HG03139 (cell line): Measurements from ENCODE around the gene RPS29.

Experiments used
- ATAC-seq: cut with Tn5 transposase; IDR thresholded peaks from one replicate; pipeline ENCODE4 v1.9.1; 2021; ENCODE audit not compliant: unreplicated experiment

RPS29 gene

DNA sequence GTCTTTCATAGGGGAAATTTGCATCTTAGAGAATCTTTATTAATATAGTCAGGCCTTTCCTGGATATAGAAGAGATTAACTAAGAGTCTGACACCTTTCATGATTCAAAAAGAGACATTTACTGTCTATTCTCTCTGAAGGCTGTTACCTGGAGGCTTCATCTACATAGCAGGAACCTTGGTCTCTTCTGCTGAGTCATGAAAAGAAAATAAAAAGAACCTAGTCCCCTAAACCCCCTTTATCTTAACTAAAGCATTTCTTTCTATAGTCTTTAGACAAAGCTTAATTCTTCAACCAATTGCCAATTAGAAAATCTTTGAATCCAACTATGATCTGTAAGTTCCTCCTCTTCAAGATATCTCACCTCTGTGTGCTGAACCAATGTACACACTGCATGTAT, 33.1 kb downstream of the RPS29 start:
- no peak for ATAC-seq

- no peak for ATAC-seq
These were observed 34.6 kb downstream of the RPS29 start for GRCh38 chr14:49551569-49551968.

DNA sequence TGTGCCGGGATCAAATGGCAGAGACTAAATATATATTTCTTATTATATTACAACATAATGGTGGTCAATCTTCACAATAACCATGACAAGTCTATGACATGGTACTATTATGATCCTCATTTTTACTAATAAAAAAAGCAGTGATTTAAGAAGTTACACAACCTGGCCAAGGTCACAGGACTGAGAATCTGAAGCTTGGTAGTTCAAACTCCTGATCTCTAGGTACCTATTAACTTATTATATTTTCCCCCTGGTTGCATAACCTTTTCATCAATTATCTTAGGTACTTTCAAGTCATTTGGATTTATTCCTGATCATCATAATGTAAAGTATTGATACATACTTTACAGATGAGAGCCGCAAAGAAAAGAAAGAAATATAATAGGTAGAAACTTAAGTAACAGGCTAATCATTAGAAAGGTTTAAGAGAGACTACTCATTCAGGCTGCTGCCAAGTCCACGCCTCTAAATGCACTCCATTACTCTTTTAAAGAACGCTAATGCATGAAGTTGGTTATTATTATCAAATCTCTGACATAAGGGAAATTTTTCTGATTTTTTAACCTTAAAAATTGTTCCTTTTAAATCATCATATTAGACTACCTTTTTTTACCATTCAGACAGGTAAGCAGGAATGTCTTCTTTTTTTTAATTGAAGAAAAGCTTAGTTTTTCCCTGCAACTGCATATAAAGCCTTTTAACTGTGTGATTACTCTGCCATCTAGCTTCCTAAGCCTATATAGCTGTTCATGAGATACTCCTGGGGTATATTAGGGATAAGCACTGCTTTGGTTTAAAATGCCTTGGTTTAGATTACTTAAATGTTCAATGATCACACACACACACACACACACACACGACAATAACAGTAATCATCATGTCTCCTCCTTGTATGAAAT, 35.6 kb downstream of the RPS29 start:
- no peak for ATAC-seq

- ATAC-seq, result no peak
These were observed 36.3 kb downstream of the RPS29 start for GRCh38 chr14:49549881-49550280.

DNA sequence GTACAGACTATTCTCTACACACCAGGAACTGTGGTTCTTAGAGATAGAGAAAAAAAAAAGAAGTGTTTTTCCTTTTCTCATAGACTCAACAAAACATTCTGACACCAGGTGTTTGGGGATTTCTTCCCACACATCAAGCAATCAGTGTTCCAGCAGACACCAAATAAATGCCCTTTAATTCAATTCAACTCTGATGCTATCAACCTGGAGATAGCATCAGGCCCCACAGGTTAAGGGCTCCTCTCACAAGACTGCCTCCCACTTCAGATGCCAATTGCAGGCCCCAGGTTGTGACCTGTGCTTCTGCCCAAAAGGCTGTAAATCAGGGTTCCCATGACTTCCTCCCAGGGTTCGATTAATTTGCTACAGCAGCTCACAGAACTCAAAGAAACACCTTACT, 36.7 kb downstream of the RPS29 start:
- no peak for ATAC-seq

GRCh38 chr14:49546766-49547165, 39.4 kb downstream of the RPS29 start:
- no peak for ATAC-seq

DNA sequence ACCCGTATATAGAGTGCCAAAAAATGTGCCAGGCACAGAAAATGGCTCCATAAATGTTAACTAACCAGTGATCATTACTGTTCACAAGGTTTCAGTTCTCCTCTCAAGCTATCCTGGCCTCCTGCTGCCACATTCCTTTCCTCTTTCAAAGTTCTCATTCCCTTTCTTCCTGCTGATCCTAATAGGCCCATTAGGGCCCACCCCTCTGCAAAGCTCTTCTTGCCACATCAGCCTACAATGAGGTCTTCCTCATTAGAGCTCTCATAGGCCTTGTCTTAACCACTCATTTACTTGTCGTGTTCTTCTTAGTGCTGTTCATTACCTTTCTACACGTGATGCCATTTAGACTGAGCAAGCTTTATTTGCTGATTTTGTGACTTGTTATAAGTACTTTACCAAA, 40.5 kb downstream of the RPS29 start:
- no peak for ATAC-seq

- no peak for ATAC-seq
These were observed 41.1 kb downstream of the RPS29 start for GRCh38 chr14:49545071-49545470.

DNA sequence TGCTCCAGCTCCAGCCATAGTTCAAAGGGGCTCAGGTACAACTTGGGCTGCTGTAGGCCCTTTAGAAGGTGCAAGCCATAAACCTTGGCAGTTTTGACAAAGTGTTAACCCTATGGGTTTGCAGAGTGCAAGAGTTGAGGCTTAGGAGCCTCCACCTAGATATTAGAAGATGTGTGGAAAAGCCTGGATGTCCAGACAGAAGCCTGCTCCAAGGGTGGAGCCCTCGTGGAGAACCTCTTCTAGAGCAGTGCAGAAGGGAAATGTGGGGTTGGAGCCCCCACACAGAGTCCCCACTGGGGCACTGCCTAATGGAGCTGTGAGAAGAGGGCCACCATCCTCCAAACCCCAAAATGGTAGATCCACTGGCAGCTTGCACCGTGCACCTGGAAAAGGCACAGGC, 45.1 kb downstream of the RPS29 start:
- no peak for ATAC-seq

DNA sequence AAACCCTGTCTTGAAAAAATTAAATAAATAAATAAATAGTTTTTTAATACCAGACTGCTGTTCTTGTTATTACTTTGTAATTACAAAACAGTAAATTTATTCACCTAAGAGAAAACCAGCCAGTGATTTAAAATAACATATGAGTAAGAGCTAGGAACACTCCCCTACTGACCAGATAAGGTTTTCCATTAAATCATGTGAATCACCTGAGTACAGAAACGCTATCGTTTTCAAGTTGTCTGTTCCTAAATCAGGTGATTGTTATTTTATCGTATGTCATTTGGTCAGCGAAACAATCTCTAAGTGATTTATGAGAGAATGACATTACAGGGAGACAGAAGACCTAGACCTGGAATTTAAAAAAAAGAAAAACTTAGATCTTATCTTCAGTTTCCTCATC, 47.3 kb downstream of the RPS29 start:
- ATAC-seq, result no peak
